GM12874 (cell line): ENCODE data around the gene MTHFD1.

ENCODE experiments used
- CTCF ChIP-seq: IDR thresholded peaks from 2 replicates; pipeline ENCODE4 v1.5.1; 2011; ENCODE audit warnings: low read depth, mild to moderate bottlenecking, control low read depth, low read length, moderate library complexity; ENCODE audit not compliant: insufficient read depth

MTHFD1 gene

DNA sequence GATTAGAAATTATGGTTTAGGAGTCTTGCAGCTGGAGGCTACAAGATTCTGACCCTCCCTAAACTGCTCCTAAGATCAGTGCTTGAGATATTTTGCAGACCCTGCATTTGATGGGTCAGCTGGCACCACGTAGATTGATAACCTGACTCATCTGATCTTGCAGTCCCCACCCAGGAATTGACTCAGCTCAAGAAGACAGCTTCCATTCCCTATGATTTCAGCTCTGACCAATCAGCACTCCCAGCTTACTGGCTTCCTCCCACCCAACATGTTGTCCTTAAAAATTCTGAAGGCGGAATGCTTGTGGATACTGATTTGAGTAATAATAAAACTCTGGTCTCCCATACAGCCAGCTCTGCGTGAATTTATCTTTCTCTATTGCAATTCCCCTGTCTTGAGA, 23.2 kb upstream of the MTHFD1 start:
- TF ChIP-seq CTCF: no peak

DNA sequence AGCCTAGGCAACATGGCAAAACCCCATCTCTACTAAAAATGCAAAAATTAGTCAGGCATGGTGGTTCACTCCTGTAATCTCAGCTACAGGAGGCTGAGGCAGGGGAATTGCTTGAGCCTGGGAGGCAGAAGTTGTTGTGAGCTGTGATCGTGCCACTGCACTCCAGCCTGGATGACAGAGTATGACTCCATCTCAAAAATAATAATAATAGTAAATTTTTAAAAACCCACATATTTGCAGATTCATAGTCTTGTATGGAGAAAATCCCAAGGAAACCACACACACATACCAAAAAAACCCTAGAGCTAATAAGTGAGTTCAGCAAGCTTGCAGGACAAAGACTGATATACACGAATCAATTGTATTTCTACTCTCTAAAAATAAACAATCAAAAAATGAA, 19.0 kb upstream of the MTHFD1 start:
- TF ChIP-seq CTCF: no peak

GRCh38 chr14:64387232-64387781, 846 bp upstream of the MTHFD1 start:
- TF ChIP-seq CTCF: no peak

GRCh38 chr14:64388533-64389285, 556 bp downstream of the MTHFD1 start:
- TF ChIP-seq CTCF: no peak

DNA sequence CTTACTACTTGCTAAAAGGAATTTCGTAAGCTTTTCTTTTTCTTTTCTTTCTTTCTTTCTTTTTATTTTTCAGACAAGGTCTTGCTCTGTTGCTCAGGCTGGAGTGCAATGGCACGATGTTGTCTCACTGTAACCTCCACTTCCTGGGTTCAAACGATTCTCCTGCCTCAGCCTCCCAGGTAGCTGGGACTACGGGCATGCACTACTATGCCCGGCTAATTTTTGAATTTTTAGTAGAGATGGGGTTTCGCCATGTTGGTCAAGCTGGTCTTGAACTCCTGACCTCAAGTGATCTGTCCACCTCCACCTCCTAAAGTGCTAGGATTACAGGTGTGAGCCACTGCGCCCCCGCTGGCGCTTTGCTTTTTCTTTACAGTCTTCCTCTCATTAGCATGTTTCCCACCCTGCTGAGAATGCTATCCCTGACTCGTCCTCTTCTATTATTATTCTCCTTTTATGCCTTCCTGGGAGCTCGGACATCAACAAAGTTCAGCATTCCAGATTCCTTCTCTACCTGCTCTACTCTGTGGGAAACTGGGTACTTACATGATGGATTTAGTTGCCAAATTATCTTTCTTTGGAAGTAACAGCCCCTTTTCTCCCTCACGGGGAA, 3.1 kb downstream of the MTHFD1 start:
- no peak for TF ChIP-seq CTCF

DNA sequence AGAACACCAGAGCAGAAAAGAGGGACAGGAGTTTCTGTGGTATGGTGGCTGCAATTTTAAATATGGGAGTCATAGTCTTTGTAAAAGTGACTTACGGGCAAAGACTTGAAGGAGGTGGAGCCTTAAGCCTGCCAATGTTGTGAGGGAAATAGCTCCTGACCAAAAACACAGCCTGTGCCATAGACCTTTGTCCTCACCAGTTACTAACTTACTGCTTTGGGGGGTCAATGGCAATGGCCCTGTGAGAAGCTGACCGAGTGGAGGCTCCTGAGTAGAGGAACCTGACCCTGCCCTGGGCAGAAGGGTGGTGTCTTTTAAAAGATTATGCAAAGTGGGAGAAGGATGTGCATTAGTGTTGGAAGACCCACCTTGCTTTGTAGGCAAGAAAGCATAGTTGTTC, 3.8 kb downstream of the MTHFD1 start:
- TF ChIP-seq CTCF: no peak

- TF ChIP-seq CTCF: no peak
These were observed 6.3 kb downstream of the MTHFD1 start for GRCh38 chr14:64394423-64394822.
